Hepatocyte (in vitro differentiated cells): Measurements from ENCODE around the gene THTPA. TPM values are rescaled to one million over a fixed set of nuclear protein-coding genes. Genes with fewer than 3 reads are reported as not detected.
"Not testable (repeated sequence)": the region's sequence is repeated elsewhere in the genome, so short reads cannot be mapped to it uniquely, and the experiment has no call there.

ENCODE experiments used
- DNase-seq: peaks from one replicate; pipeline ENCODE4 v3.0.0-alpha.2; 2016; ENCODE audit warnings: low spot score
- H2AFZ ChIP-seq: fragments of 200-600 bp; sonication (generic); 2 replicates; pipeline ENCODE4 v1.6.0; 2016; ENCODE audit warnings: antibody characterized with exemption, mild to moderate bottlenecking
- H3K27ac ChIP-seq: fragments of 200-600 bp; sonication (generic); 2 replicates; pipeline ENCODE4 v1.5.1; 2016; ENCODE audit warnings: mild to moderate bottlenecking
- H3K27me3 ChIP-seq: fragments of 200-600 bp; sonication (generic); 2 replicates; pipeline ENCODE4 v1.6.1; 2016
- H3K36me3 ChIP-seq: fragments of 200-600 bp; sonication (generic); replicated peaks from 2 replicates; pipeline ENCODE4 v1.5.1; 2016; ENCODE audit warnings: low read depth; ENCODE audit not compliant: insufficient read depth
- H3K4me1 ChIP-seq: fragments of 200-600 bp; sonication (generic); 2 replicates; pipeline ENCODE4 v1.5.1; 2016; ENCODE audit warnings: mild to moderate bottlenecking, moderate library complexity; ENCODE audit not compliant: insufficient read depth
- H3K4me2 ChIP-seq: fragments of 200-600 bp; sonication (generic); 2 replicates; pipeline ENCODE4 v1.6.0; 2016
- H3K4me3 ChIP-seq: fragments of 200-600 bp; sonication (generic); 2 replicates; pipeline ENCODE4 v1.5.1; 2016; ENCODE audit warnings: mild to moderate bottlenecking
- H3K79me2 ChIP-seq: fragments of 200-600 bp; sonication (generic); 2 replicates; pipeline ENCODE4 v1.6.0; 2017; ENCODE audit warnings: mild to moderate bottlenecking
- H3K9me2 ChIP-seq: fragments of 200-600 bp; sonication (generic); replicated peaks from 2 replicates; pipeline ENCODE4 v1.6.0; 2017; ENCODE audit warnings: mild to moderate bottlenecking; ENCODE audit not compliant: insufficient read depth
- H3K9me3 ChIP-seq: fragments of 200-600 bp; sonication (generic); 2 replicates; pipeline ENCODE4 v1.5.1; 2016; ENCODE audit warnings: low read depth, mild to moderate bottlenecking
- H4K20me1 ChIP-seq: fragments of 200-600 bp; sonication (generic); 2 replicates; pipeline ENCODE4 v1.6.0; 2016; ENCODE audit warnings: mild to moderate bottlenecking; ENCODE audit not compliant: insufficient read depth, poor library complexity, severe bottlenecking
- CTCF ChIP-seq: fragments of 200-600 bp; sonication (generic); IDR thresholded peaks from 2 replicates; pipeline ENCODE4 v1.5.1; 2016; ENCODE audit warnings: antibody characterized with exemption, mild to moderate bottlenecking; ENCODE audit not compliant: poor library complexity
- EZH2 ChIP-seq: fragments of 200-600 bp; sonication (generic); IDR thresholded peaks from 2 replicates; pipeline ENCODE4 v1.6.1; 2016; ENCODE audit warnings: antibody characterized with exemption, mild to moderate bottlenecking, borderline replicate concordance
- EZH2phosphoT487 ChIP-seq: fragments of 200-600 bp; sonication (generic); IDR thresholded peaks from one replicate; pipeline ENCODE4 v1.6.1; 2018; ENCODE audit warnings: antibody characterized with exemption, mild to moderate bottlenecking, low read depth, moderate library complexity; ENCODE audit not compliant: unreplicated experiment, severe bottlenecking
- WGBS: methylation state at CpG from one replicate; pipeline ENCODE4 v1.1.6; 2016; ENCODE audit warnings: low lambda C conversion rate; ENCODE audit errors: missing lambda C conversion rate; 5-methylcytosine and 5-hydroxymethylcytosine counted together
- polyA plus RNA-seq: library from polyadenylated mRNA; unstranded; fragments of >200 nt; fragmentation: Nextera tagmentation; extraction: Ambion mirVana; gene quantifications from 2 replicates; pipeline ENCODE4 v1.2.1, GENCODE V29; 2016
- total RNA-seq: library from RNA; depleted of rRNA; stranded (reverse); fragments of >200 nt; gene quantifications from 2 replicates; pipeline ENCODE4 v1.2.3, GENCODE V29; 2014

THTPA gene
- total and polyA plus RNA-seq, 2 experiments from 2014 or later: 13.5 to 15.5 TPM

GRCh38 chr14:23535943-23536342 is 20.1 kb upstream of the THTPA start:
- H3K9me3 ChIP-seq: no peaks in the 10 kb centered on the region
- no peak overlapping the region for H3K27ac ChIP-seq
- 88% methylated on average over 4 of the region's 4 CpGs for WGBS
- H3K27me3 ChIP-seq: no peaks in the 10 kb centered on the region
- H3K4me3 ChIP-seq: no peak overlapping the region
- H3K36me3 ChIP-seq: no peaks in the 10 kb centered on the region
- H3K4me1 ChIP-seq: no peaks in the 10 kb centered on the region
- H4K20me1 ChIP-seq: no peaks in the 10 kb centered on the region
- no peak for DNase-seq
- H3K9me2 ChIP-seq: no peaks in the 10 kb centered on the region
- H3K4me2 ChIP-seq: no peak overlapping the region
- H3K79me2 ChIP-seq: no peaks in the 10 kb centered on the region
- TF ChIP-seq CTCF: no peak
- TF ChIP-seq EZH2: no peak
- no peak for TF ChIP-seq EZH2phosphoT487
- H2AFZ ChIP-seq: no peak overlapping the region

GRCh38 chr14:23536494-23536893 is 19.6 kb upstream of the THTPA start:
- H4K20me1 ChIP-seq: no peaks in the 10 kb centered on the region
- no peaks in the 10 kb centered on the region for H3K4me1 ChIP-seq
- H3K36me3 ChIP-seq: no peaks in the 10 kb centered on the region
- DNase-seq: no peak
- H3K9me2 ChIP-seq: no peaks in the 10 kb centered on the region
- H3K9me3 ChIP-seq: no peaks in the 10 kb centered on the region
- H3K79me2 ChIP-seq: no peaks in the 10 kb centered on the region
- H3K27ac ChIP-seq: no peak overlapping the region
- WGBS: 93% methylated on average over 2 of the region's 2 CpGs
- TF ChIP-seq EZH2phosphoT487: no peak
- TF ChIP-seq CTCF: no peak
- TF ChIP-seq EZH2: no peak
- no peak overlapping the region for H3K4me2 ChIP-seq
- H3K27me3 ChIP-seq: no peaks in the 10 kb centered on the region
- no peak overlapping the region for H3K4me3 ChIP-seq
- H2AFZ ChIP-seq: no peak overlapping the region

- not testable (repeated sequence) for H3K9me3 ChIP-seq, H4K20me1 ChIP-seq, H3K9me2 ChIP-seq, DNase-seq, H3K36me3 ChIP-seq, H2AFZ ChIP-seq, H3K27me3 ChIP-seq, H3K4me3 ChIP-seq, H3K79me2 ChIP-seq, H3K4me1 ChIP-seq, H3K27ac ChIP-seq, H3K4me2 ChIP-seq
- WGBS: 87% methylated on average over 6 of the region's 6 CpGs
Observed at GRCh38 chr14:23536906-23537305, 19.2 kb upstream of the THTPA start.

GRCh38 chr14:23537351-23538049 is 18.6 kb upstream of the THTPA start:
- Histone ChIP-seq H3K27ac (no peak overlapping the region), H3K79me2 (no peaks in the 10 kb centered on the region), H3K9me2 (no peaks in the 10 kb centered on the region), H3K4me1 (no peaks in the 10 kb centered on the region), H3K36me3 (no peaks in the 10 kb centered on the region), H3K4me3 (no peak overlapping the region), H4K20me1 (no peaks in the 10 kb centered on the region), H3K27me3 (no peaks in the 10 kb centered on the region), H3K9me3 (no peaks in the 10 kb centered on the region), H2AFZ (no peak overlapping the region), H3K4me2 (no peak overlapping the region)
- DNase-seq: no peak
- TF ChIP-seq CTCF (no peak), EZH2phosphoT487 (no peak), EZH2 (no peak)
- 58% methylated on average over 13 of the region's 13 CpGs for WGBS
